Measurements from ENCODE around the gene STON1.

STON1 gene

DNA sequence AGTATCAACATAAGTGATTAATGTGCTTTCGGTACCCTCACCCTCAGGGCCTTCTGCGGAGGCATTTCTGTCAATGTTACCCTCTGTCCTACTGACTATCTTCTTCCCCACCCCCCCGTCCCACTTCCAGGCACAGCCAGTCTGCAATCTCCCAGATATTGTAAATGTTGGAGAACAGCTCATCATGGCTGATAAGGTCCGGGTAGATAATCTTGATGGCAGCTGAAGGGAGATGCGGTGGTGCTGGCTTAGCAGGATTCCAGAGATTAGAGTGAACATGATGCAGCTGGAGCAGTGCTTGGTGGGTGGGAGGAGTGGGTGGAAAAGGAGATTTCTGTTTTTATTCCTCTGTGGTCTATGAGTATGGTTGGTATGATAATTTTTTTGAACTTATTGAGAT lies 103.2 kb downstream of the STON1 start:
- DNase-seq, result no peak

DNA sequence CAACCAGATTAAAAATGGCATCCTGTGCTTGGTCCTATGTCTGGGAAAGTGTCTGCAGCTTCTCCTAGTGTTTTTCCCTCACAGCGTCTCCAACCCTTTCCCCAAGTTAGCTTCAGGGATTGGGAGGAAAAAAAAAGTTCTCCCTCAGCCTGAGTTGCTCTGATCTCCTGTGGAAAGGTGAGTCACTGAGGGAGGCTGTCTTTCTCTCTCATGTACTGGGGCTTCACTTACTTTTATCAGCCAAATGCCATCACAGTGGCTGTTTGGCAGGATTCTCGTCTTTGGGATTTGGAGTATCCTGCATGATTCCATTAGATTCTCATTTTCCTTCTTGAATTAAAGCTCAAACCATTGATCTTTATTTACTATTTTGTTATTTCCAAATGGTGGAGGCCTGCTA lies 105.8 kb downstream of the STON1 start:
- no peak for DNase-seq

GRCh38 chr2:48638261-48638660 lies 108.3 kb downstream of the STON1 start:
- no peak for DNase-seq
